GM10248 (cell line): ENCODE data around the gene ELMOD1.
"Not testable (repeated sequence)": the region's sequence is repeated elsewhere in the genome, so short reads cannot be mapped to it uniquely, and the experiment has no call there.

Source experiments
- CTCF ChIA-PET: fragments of 300-600 bp; sonication (Branson Sonifier 250); formaldehyde crosslinking; extraction: SDS; loops from one replicate; lab custom pipeline; 2021; ENCODE audit warnings: antibody characterized with exemption; lab: Yijun Ruan, JAX
- POLR2A ChIA-PET: fragments of 350-650 bp; sonication (Branson Sonifier 250); formaldehyde crosslinking; extraction: SDS; loops from one replicate; lab custom pipeline; 2020; ENCODE audit warnings: antibody characterized with exemption; lab: Yijun Ruan, JAX
- DNase-seq: peaks from one replicate; pipeline ENCODE4 v3.0.0; 2012; ENCODE audit errors: extremely low spot score
- TF ChIP-seq, protein P1 (sequence below): IDR thresholded peaks from 2 replicates; pipeline ENCODE4 v1.5.1; 2012; ENCODE audit warnings: mild to moderate bottlenecking, low read depth; ENCODE audit errors: extremely low read depth, missing control alignments, control extremely low read depth

Gene ELMOD1

DNA sequence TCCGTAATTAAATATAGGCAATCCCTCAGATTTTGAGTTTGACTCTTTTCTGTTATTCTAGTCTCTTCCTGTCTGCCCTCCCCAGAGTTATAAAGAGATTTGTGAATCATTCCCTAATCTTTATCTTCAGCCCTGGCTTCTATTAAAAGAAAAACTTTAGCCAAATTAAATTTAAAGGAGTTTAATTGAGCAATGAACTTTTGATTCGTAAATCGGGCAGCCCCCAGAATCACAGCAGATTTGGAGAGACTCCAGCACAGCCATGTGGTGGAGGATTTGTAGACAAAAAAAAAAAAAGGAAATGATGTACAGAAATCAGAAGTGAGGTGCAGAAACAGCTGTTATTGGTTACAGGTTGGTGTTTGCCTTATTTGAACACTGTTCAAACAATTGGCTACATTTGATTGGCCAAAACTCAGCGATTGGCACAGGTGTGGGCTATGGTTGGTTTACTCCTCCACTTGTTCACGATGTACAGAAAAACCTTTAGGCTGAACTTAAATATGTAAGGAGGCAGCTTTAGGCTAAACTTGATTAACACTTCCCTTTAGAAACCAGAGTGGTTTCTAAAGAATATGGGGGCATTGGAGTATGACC, 23.1 kb upstream of the ELMOD1 start:
- ChIA-PET POLR2A (no interaction called here), CTCF (interaction anchor here (0.9 to 13.9 kb wide), 8 partner anchors 8 to 349 kb away, joined by 3 to 157 read pairs (median 5); no protein-coding TSS in a partner anchor)
- TF ChIP-seq, protein P1, sequence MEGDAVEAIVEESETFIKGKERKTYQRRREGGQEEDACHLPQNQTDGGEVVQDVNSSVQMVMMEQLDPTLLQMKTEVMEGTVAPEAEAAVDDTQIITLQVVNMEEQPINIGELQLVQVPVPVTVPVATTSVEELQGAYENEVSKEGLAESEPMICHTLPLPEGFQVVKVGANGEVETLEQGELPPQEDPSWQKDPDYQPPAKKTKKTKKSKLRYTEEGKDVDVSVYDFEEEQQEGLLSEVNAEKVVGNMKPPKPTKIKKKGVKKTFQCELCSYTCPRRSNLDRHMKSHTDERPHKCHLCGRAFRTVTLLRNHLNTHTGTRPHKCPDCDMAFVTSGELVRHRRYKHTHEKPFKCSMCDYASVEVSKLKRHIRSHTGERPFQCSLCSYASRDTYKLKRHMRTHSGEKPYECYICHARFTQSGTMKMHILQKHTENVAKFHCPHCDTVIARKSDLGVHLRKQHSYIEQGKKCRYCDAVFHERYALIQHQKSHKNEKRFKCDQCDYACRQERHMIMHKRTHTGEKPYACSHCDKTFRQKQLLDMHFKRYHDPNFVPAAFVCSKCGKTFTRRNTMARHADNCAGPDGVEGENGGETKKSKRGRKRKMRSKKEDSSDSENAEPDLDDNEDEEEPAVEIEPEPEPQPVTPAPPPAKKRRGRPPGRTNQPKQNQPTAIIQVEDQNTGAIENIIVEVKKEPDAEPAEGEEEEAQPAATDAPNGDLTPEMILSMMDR: no peak
- DNase-seq: no peak

DNA sequence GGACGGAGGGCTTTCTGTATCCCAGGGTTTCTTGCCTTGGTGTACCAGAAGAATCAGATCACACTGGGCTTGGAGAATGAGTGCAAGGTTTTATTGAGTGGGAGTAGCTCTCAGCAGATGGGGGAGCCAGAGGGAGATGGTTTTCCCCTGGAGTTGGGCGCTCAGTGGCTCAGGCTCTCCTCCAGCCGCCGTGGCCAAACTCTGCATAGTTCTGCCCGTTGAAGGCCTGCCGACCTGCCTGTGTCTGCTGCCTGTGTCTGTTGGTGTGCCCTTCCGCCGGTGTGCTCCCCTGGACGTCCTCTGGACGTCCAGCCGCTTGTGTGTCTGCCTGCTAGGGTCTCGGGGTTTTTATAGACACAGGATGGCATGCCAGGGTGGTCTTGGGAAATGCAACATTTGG, 20.9 kb upstream of the ELMOD1 start:
- CTCF ChIA-PET: interaction anchor here (0.7 to 13.9 kb wide), 4 partner anchors 21 to 347 kb away, joined by 3 to 157 read pairs (median 9); no protein-coding TSS in a partner anchor
- DNase-seq: no peak
- TF ChIP-seq, protein P1: no peak
- POLR2A ChIA-PET: no interaction called here

DNA sequence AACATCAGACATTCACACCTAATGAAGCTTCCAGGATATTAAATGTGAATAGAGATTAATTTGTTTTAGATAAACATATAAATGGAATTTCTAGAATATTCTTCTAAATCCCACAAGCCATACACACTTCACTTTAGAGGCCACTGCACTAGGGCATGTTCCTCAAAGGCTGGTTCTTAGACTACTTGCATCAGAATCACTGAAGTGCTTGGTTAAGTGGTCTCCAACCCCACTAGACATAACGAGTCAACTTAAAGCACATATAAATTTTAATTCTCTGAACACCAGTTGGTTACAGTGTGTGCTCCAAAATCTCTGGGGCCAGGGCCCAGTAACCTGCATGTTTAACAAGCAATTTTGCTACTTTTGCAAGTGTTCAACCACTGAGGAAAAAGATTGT, 17.5 kb upstream of the ELMOD1 start:
- TF ChIP-seq, protein P1: no peak
- POLR2A ChIA-PET: no interaction called here

DNA sequence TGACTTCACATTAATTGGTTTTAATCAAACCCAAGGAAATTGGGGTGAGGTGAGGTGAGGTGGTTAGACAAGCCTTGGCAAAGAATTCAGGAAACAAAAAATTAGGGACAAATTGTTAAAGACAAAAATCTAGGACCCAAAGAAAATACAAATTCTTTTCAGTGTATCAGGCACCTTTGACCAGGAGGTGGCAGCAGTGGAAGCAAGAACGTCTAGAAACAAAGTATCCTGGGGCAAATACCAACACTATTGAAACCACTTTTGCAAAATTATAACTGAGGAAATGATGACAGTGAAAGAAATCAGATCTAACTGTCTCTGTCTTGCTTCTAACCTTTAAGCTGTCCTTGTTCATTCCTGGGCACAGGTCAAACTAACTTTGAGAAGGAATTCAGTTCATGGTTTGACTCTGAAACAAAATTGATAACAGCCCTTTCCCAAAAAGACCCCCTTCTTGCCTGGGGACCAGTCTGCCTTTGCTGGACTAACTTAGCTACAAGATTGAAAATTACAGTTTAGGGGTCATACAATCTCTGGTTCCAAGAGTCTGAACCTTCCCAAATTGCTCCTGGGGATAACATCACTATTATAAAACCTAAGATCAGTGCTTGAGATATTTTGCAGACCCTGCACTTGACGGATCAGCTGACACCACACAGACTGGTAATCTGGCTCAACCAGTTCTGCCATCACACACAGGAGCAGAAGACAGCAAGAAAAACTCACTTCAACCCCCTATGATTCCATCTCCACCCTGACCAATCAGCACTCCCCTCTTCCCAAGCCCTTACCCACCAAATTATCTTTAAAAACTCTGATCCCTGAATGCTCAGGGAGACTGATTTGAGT, 14.2 kb upstream of the ELMOD1 start:
- CTCF ChIA-PET: interaction anchor here (0.8 to 6.3 kb wide), 10 partner anchors 11 to 200 kb away, joined by 3 to 59 read pairs (median 4); partner anchors contain the start of gene ALKBH8
- TF ChIP-seq, protein P1: peak; percentile 64
- peak; percentile 62 for DNase-seq
- POLR2A ChIA-PET: not testable (repeated sequence)

More for the DNA sequence above, 17.5 kb upstream of the ELMOD1 start:
- CTCF ChIA-PET: interaction anchor here (1.1 to 6.3 kb wide), 4 partner anchors 10 to 116 kb away, joined by 3 to 59 read pairs (median 20); no protein-coding TSS in a partner anchor
- DNase-seq: no peak

DNA sequence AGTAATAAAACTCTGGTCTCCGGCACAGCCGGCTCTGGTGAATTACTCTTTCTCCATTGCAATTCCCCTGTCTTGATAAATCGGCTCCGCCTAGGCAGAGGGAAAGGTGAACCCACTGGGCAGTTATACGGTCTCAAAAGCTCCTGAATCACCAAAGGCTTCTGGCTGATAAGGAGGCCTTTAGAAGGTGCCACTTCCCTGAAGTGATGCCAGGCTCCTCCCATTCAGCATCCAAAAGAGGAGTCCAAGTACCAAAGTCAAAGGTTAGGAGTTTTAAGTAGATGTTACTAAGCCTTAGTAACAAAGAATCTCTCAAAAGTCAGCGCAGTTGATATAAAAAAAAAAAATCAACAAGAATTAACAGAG, 13.6 kb upstream of the ELMOD1 start:
- TF ChIP-seq, protein P1: no peak
- no peak for DNase-seq
- POLR2A ChIA-PET: no interaction called here
- CTCF ChIA-PET: interaction anchor here (0.8 to 6.3 kb wide), 9 partner anchors 11 to 199 kb away, joined by 3 to 59 read pairs (median 4); partner anchors contain the start of gene ALKBH8

DNA sequence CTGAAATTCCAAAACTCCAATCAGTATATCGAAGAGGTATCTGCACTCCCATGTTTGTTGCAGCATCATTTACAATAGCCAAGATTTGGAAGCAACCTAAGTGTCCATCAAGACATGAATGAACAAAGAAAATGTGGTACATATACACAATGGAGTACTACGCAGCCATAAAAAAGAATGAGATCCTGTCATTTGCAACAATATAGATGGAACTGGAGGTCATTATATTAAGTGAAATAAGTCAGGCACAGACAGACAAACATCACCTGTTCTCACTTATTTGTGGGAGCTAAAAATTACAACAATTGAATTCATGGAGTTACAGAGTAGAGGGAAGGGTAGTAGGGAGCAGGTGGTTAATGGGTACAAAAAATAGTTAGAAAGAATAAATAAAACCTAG, 11.8 kb upstream of the ELMOD1 start:
- CTCF ChIA-PET: not testable (repeated sequence)

More for the DNA sequence above, 11.8 kb upstream of the ELMOD1 start:
- DNase-seq, POLR2A ChIA-PET: not testable (repeated sequence)
